ENCODE data around the gene SPSB4.
A peak's percentile ranks its signal among the peaks of the same experiment; 100 is the strongest.

The SPSB4 gene

DNA sequence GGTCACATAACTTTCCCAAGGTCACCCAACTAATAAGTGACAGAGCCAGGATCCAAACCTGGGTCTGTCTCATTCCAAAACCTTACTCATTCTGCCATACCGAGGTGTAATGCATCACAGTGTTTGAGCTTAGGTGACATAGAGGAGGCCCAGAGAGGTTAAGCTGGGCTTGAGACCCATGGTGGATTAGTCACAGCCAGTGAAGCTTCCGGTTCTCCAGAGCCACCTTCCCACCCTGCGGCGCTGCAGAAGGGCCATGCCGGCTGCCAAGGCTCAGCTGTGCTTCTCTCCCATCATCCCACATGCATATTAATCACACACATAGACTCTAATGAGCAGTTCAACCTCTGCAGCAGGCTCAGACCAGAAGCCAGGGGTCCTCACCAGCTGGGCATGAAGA is 42.2 kb downstream of the SPSB4 start:
- H3K27me3 ChIP-seq (ENCODE audit: insufficient read depth, poor library complexity, severe bottlenecking): no peaks in the 10 kb centered on the region
- no peak overlapping the region for H3K27ac ChIP-seq (ENCODE audit: poor library complexity, severe bottlenecking)
- ATAC-seq (ENCODE audit: low read depth) (no peak; the same call in 2 of the 3 replicates), DNase-seq (ENCODE audit: low spot score) (no peak)
- no peaks in the 10 kb centered on the region for H3K36me3 ChIP-seq (ENCODE audit: low read depth)
- H3K4me1 ChIP-seq (ENCODE audit: insufficient read depth, poor library complexity, severe bottlenecking): no peaks in the 10 kb centered on the region
- H3K9me3 ChIP-seq (ENCODE audit: severe bottlenecking): no peaks in the 10 kb centered on the region
- H3K4me3 ChIP-seq (ENCODE audit: severe bottlenecking): no peak overlapping the region
- TF ChIP-seq CTCF (IDR thresholded peaks at IDR 0.05; ENCODE audit: poor library complexity, severe bottlenecking): no peak

DNA sequence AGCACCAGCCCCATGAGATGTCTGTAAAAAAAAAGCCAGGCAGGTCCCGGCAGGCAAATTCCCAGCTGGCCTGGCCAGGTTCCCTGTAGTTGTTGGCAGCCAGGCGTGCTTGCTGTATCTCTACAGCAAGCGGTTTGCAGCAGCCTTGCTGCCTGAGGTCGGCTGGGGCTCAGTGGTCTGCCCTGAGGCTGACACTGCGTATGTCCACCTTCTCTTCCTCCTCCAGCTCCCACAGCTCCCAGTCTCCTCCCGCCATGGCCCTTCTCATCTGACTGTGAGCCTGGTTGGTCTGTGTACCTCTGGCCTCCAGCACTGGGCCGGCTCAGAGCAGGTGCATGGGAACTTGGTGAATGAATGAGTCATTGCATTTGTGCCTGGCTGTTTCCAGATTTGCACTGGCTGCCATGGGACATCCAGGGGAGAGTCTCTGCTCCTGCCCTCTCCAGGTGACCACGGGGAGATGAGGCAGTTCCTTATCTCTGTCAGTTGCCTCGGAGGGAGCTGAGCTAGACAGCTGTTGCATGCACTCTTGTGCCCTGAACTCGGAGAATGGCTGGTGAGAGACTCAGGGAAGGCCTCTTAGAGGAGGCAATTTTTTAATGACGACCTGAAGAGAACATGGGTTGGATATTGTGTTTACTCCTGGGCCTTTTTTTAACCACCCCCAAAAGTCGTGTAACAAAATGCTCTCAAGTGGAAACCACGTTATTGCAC is 43.0 kb downstream of the SPSB4 start:
- H3K4me1 ChIP-seq (ENCODE audit: insufficient read depth, poor library complexity, severe bottlenecking): no peaks in the 10 kb centered on the region
- no peak for TF ChIP-seq CTCF (IDR thresholded peaks at IDR 0.05; ENCODE audit: poor library complexity, severe bottlenecking)
- peak; percentile 65 for ATAC-seq (ENCODE audit: low read depth)
- no peaks in the 10 kb centered on the region for H3K27me3 ChIP-seq (ENCODE audit: insufficient read depth, poor library complexity, severe bottlenecking)
- no peak overlapping the region for H3K27ac ChIP-seq (ENCODE audit: poor library complexity, severe bottlenecking)
- DNase-seq (ENCODE audit: low spot score): no peak
- no peaks in the 10 kb centered on the region for H3K9me3 ChIP-seq (ENCODE audit: severe bottlenecking)
- no peaks in the 10 kb centered on the region for H3K36me3 ChIP-seq (ENCODE audit: low read depth)
- no peak overlapping the region for H3K4me3 ChIP-seq (ENCODE audit: severe bottlenecking)

GRCh38 chr3:141094790-141095545 is 43.8 kb downstream of the SPSB4 start:
- no peak overlapping the region for H3K27ac ChIP-seq (ENCODE audit: poor library complexity, severe bottlenecking)
- TF ChIP-seq CTCF (IDR thresholded peaks at IDR 0.05; ENCODE audit: poor library complexity, severe bottlenecking): no peak
- DNase-seq (ENCODE audit: low spot score) (no peak), ATAC-seq (ENCODE audit: low read depth) (no peak)
- no peaks in the 10 kb centered on the region for H3K4me1 ChIP-seq (ENCODE audit: insufficient read depth, poor library complexity, severe bottlenecking)
- no peaks in the 10 kb centered on the region for H3K27me3 ChIP-seq (ENCODE audit: insufficient read depth, poor library complexity, severe bottlenecking)
- H3K4me3 ChIP-seq (ENCODE audit: severe bottlenecking): no peak overlapping the region
- H3K9me3 ChIP-seq (ENCODE audit: severe bottlenecking): no peaks in the 10 kb centered on the region
- no peaks in the 10 kb centered on the region for H3K36me3 ChIP-seq (ENCODE audit: low read depth)

- no peaks in the 10 kb centered on the region for H3K27me3 ChIP-seq (ENCODE audit: insufficient read depth, poor library complexity, severe bottlenecking)
- DNase-seq (ENCODE audit: low spot score) (no peak), ATAC-seq (ENCODE audit: low read depth) (no peak)
- no peak overlapping the region for H3K27ac ChIP-seq (ENCODE audit: poor library complexity, severe bottlenecking)
- no peak overlapping the region for H3K4me3 ChIP-seq (ENCODE audit: severe bottlenecking)
- H3K36me3 ChIP-seq (ENCODE audit: low read depth): no peaks in the 10 kb centered on the region
- H3K9me3 ChIP-seq (ENCODE audit: severe bottlenecking): no peaks in the 10 kb centered on the region
- no peaks in the 10 kb centered on the region for H3K4me1 ChIP-seq (ENCODE audit: insufficient read depth, poor library complexity, severe bottlenecking)
- no peak for TF ChIP-seq CTCF (IDR thresholded peaks at IDR 0.05; ENCODE audit: poor library complexity, severe bottlenecking)
Observed at GRCh38 chr3:141095546-141095937, 44.4 kb downstream of the SPSB4 start.

DNA sequence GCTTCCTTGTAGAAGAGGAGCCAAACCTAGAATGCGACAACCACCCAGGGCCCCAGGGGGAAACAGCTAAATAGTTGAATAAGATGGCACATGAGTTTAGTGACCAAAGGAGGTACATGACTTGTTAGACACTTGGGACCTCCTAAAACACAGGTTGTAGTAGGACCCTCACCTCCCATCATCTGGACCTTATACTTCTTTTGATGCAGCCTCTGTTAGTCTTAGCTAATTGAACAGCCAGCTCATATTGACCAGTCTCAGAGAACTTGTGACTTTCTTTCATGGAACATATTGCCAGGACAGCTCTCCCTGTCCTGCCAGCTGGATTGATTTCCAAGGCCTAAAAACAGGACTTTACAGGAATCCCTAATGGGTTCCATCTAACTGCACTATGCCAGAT is 45.0 kb downstream of the SPSB4 start:
- Histone ChIP-seq H3K27ac (ENCODE audit: poor library complexity, severe bottlenecking) (no peak overlapping the region), H3K4me3 (ENCODE audit: severe bottlenecking) (no peak overlapping the region), H3K36me3 (ENCODE audit: low read depth) (no peaks in the 10 kb centered on the region), H3K27me3 (ENCODE audit: insufficient read depth, poor library complexity, severe bottlenecking) (no peaks in the 10 kb centered on the region), H3K4me1 (ENCODE audit: insufficient read depth, poor library complexity, severe bottlenecking) (no peaks in the 10 kb centered on the region), H3K9me3 (ENCODE audit: severe bottlenecking) (no peaks in the 10 kb centered on the region)
- TF ChIP-seq CTCF (IDR thresholded peaks at IDR 0.05; ENCODE audit: poor library complexity, severe bottlenecking): no peak
- ATAC-seq (ENCODE audit: low read depth) (no peak), DNase-seq (ENCODE audit: low spot score) (no peak)

Data from RWPE2 (cell line).